GM13977 (cell line): ENCODE measurements around the gene VARS2.

Experiments
- DNase-seq: peaks from one replicate; pipeline ENCODE4 v3.0.0; 2012; ENCODE audit warnings: low spot score
- in situ Hi-C: fragments of 300-500 bp; cut with MboI; formaldehyde crosslinking; loops from one replicate; pipeline ENCODE4 v1.12.0; 2022; ENCODE audit warnings: low sequenced_read_pairs, low pct_unique_long_range_greater_than_20kb, mixed read lengths, inconsistent platforms; ENCODE audit not compliant: unreplicated experiment
- TF ChIP-seq, protein P1 (sequence below): IDR thresholded peaks from 2 replicates; pipeline ENCODE4 v1.5.1; 2012; ENCODE audit warnings: mild to moderate bottlenecking, control low read depth; ENCODE audit not compliant: insufficient read depth; ENCODE audit errors: extremely low read depth, missing control alignments

Gene VARS2

GRCh38 chr6:30957716-30958115 lies 43.7 kb downstream of the VARS2 start:
- TF ChIP-seq, protein P1, sequence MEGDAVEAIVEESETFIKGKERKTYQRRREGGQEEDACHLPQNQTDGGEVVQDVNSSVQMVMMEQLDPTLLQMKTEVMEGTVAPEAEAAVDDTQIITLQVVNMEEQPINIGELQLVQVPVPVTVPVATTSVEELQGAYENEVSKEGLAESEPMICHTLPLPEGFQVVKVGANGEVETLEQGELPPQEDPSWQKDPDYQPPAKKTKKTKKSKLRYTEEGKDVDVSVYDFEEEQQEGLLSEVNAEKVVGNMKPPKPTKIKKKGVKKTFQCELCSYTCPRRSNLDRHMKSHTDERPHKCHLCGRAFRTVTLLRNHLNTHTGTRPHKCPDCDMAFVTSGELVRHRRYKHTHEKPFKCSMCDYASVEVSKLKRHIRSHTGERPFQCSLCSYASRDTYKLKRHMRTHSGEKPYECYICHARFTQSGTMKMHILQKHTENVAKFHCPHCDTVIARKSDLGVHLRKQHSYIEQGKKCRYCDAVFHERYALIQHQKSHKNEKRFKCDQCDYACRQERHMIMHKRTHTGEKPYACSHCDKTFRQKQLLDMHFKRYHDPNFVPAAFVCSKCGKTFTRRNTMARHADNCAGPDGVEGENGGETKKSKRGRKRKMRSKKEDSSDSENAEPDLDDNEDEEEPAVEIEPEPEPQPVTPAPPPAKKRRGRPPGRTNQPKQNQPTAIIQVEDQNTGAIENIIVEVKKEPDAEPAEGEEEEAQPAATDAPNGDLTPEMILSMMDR, result no peak
- DNase-seq, result no peak
- in situ Hi-C loops, result no loop called here

GRCh38 chr6:30960907-30961673 lies 47.1 kb downstream of the VARS2 start:
- no peak for DNase-seq
- TF ChIP-seq, protein P1, result no peak
- in situ Hi-C loops, result no loop called here

DNA sequence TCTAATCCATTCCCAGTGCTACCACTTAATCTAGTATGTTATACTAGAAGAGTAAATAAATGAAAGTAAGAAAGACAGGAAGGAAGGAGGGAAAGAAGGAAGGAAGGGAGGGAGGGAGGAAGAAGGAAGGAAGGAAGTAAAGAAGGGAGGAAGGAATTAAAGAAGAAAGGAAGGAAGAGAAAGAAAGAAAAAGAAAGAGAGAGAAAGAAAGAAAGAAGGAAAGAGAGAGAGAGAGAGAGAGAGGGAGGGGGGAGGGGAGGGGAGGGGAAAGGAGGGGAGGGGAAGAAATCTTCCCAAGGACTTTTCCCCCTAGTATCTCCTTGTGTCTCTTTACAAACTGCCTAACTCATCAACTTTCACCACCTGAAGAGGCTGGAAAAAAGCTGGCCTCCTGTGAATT lies 48.7 kb downstream of the VARS2 start:
- in situ Hi-C loops, result no loop called here
- TF ChIP-seq, protein P1, result no peak
- no peak for DNase-seq

GRCh38 chr6:30963641-30964040 lies 49.6 kb downstream of the VARS2 start:
- no peak for DNase-seq
- in situ Hi-C loops, result no loop called here
- TF ChIP-seq, protein P1, result no peak

GRCh38 chr6:30964075-30964474 lies 50.0 kb downstream of the VARS2 start:
- no peak for DNase-seq
- in situ Hi-C loops, result no loop called here
- TF ChIP-seq, protein P1, result no peak

DNA sequence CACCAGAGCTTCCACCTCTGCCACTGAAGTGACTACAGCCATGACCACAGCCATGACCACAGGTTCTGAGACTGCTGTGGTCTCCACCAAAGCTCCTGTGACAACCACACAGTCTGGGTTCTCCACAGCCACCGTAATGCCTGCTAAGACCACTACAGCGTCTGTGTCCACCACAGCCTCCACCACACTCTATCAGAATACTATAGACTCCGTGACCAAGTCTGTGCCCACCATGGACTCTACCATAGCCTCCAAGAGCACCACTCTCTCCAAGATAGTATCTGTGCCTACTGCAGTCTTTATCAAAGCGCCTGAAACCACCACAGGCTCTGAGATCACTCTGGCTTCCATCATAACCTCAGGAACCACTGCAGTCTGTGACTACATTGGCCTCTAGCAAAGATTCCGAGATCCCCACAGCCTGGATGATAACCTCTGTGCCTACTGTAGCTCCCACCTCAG lies 51.1 kb downstream of the VARS2 start:
- in situ Hi-C loops, result no loop called here
- TF ChIP-seq, protein P1, result no peak
- DNase-seq, result no peak
